HG03139 (cell line): ENCODE data around the gene OMD.

Experiments used
- ATAC-seq: cut with Tn5 transposase; IDR thresholded peaks from one replicate; pipeline ENCODE4 v1.9.1; 2021; ENCODE audit not compliant: unreplicated experiment

Gene OMD

GRCh38 chr9:92424340-92424739, at the start of gene OMD:
Gene OMD (minus strand): TSS chr9:92424471. CDS start chr9:92417558, 6,913 bp downstream.
- ATAC-seq: no peak

GRCh38 chr9:92468206-92468605, 43.9 kb upstream of the OMD start:
- ATAC-seq: no peak

- ATAC-seq: no peak
These were observed 43.2 kb upstream of the OMD start for GRCh38 chr9:92467511-92467910.

GRCh38 chr9:92467041-92467440, 42.8 kb upstream of the OMD start:
- ATAC-seq: no peak

GRCh38 chr9:92463984-92464383, 39.7 kb upstream of the OMD start:
- no peak for ATAC-seq

- no peak for ATAC-seq
These were observed 39.1 kb upstream of the OMD start for GRCh38 chr9:92463387-92463786.

GRCh38 chr9:92457576-92457975, 33.3 kb upstream of the OMD start:
- no peak for ATAC-seq

- ATAC-seq: no peak
These were observed 30.9 kb upstream of the OMD start for GRCh38 chr9:92455217-92455616.

- ATAC-seq: no peak
These were observed 22.3 kb upstream of the OMD start for GRCh38 chr9:92446536-92446935.

- ATAC-seq: no peak
These were observed 20.6 kb upstream of the OMD start for GRCh38 chr9:92444841-92445240.

GRCh38 chr9:92440751-92441046, 16.4 kb upstream of the OMD start:
- no peak for ATAC-seq

- ATAC-seq: no peak
These were observed 15.9 kb upstream of the OMD start for GRCh38 chr9:92439921-92440750.

- ATAC-seq: no peak
These were observed 14.7 kb upstream of the OMD start for GRCh38 chr9:92438900-92439526.

- no peak for ATAC-seq
These were observed 11.0 kb upstream of the OMD start for GRCh38 chr9:92435263-92435662.

- no peak for ATAC-seq
These were observed 8.8 kb upstream of the OMD start for GRCh38 chr9:92432972-92433548.

GRCh38 chr9:92432350-92432749, 8.1 kb upstream of the OMD start:
- no peak for ATAC-seq

- ATAC-seq: no peak
These were observed 5.6 kb upstream of the OMD start for GRCh38 chr9:92429836-92430235.

- ATAC-seq: no peak
These were observed 2.4 kb upstream of the OMD start for GRCh38 chr9:92426501-92427145.

- ATAC-seq: no peak
These were observed 1.2 kb upstream of the OMD start for GRCh38 chr9:92425474-92425873.

GRCh38 chr9:92423612-92424011, 659 bp downstream of the OMD start:
- no peak for ATAC-seq

GRCh38 chr9:92422611-92423338, 1.5 kb downstream of the OMD start:
- ATAC-seq: no peak
